Measurements from ENCODE around the gene UBR3.
A peak's percentile ranks its signal among the peaks of the same experiment; 100 is the strongest.

The UBR3 gene

DNA sequence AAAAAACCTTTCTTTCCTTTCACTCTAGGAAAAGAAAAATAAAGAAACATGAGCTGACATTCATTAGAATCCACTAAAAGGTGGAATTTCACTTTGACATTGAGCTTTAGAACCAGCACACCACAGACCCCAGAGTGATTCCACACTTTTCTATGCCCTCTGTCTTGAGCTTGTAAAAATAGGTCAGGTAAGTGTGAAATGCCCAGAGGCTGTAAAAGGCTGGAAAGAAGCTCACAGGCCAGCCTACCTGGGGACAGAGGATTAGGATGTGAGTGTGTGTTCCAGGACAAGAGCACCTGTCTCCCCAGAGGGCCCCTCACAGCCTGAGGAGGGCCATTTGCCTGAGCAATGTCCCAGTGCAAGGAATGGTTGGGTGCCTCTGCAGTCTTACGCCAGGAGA lies 294.4 kb downstream of the UBR3 start:
- TF ChIP-seq NFIC (IDR thresholded peaks at IDR 0.05) (no peak), RAD21 (IDR thresholded peaks at IDR 0.05; ENCODE audit: low read depth) (no peak)

DNA sequence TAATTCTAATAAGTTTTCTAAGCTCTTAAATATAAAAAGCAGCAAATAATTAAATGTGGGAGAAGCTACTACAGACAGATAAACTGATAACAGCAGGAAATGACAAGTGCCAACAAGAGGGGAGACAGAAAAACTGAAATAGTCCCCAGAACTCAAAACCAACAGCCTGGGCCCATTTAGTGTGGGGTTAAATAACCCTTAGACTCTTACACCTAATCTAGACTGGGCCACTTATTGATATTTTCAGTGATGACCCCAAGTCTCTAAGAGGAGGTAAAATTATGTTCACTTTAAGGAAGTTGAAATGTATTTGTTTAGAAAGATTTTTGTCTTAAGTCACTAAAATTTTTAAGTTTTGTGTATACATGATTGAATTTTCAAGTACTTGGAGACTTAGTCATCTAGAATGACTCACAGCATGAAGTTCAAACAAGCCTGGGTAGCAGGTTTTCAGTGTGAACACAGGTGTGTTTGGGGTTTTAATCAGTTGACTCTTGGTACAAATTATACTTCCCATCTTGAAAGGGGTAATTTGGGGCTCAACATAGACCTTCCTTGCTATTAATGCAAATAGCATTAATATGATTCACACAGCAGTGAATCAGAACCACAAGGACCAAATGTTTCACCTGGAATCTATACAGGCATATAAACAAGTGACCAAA lies 295.8 kb downstream of the UBR3 start:
- TF ChIP-seq, protein P1, sequence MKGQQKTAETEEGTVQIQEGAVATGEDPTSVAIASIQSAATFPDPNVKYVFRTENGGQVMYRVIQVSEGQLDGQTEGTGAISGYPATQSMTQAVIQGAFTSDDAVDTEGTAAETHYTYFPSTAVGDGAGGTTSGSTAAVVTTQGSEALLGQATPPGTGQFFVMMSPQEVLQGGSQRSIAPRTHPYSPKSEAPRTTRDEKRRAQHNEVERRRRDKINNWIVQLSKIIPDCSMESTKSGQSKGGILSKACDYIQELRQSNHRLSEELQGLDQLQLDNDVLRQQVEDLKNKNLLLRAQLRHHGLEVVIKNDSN (IDR thresholded peaks at IDR 0.05): no peak
- TF ChIP-seq RAD21 (IDR thresholded peaks at IDR 0.05; ENCODE audit: low read depth) (no peak), ZBTB7A (IDR thresholded peaks at IDR 0.05; ENCODE audit: low read depth) (no peak), REST (IDR thresholded peaks at IDR 0.05; ENCODE audit: low read depth) (no peak), TCF12 (IDR thresholded peaks at IDR 0.05; ENCODE audit: low read depth) (peak; percentile 63), CEBPB (IDR thresholded peaks at IDR 0.05) (no peak), NFIC (IDR thresholded peaks at IDR 0.05) (no peak)

- TF ChIP-seq TEAD4 (IDR thresholded peaks at IDR 0.05): 0 out of 2 replicates have a peak, but pooled peaks have one; percentile 9
- no peak for TF ChIP-seq TAF1 (IDR thresholded peaks at IDR 0.05; ENCODE audit: low read depth)
- TF ChIP-seq, protein P1 (IDR thresholded peaks at IDR 0.05): peak; percentile 70
- TF ChIP-seq FOXM1 (IDR thresholded peaks at IDR 0.05; ENCODE audit: borderline replicate concordance, low read depth): no peak
- TF ChIP-seq NFIC (IDR thresholded peaks at IDR 0.05): no peak
- TF ChIP-seq RAD21 (IDR thresholded peaks at IDR 0.05; ENCODE audit: low read depth): 0 out of 2 replicates have a peak, but pooled peaks have one; percentile 9
- TF ChIP-seq REST (IDR thresholded peaks at IDR 0.05; ENCODE audit: low read depth): no peak
- TF ChIP-seq ZBTB7A (IDR thresholded peaks at IDR 0.05; ENCODE audit: low read depth): no peak
- no peak for TF ChIP-seq CREB1 (IDR thresholded peaks at IDR 0.05; ENCODE audit: low read depth)
- no peak for TF ChIP-seq EGR1 (IDR thresholded peaks at IDR 0.05)
- TF ChIP-seq, protein P2, sequence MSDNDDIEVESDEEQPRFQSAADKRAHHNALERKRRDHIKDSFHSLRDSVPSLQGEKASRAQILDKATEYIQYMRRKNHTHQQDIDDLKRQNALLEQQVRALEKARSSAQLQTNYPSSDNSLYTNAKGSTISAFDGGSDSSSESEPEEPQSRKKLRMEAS (IDR thresholded peaks at IDR 0.05): no peak
- no peak for TF ChIP-seq TCF12 (IDR thresholded peaks at IDR 0.05; ENCODE audit: low read depth)
- no peak for TF ChIP-seq YY1 (IDR thresholded peaks at IDR 0.05; ENCODE audit: low read depth)
- TF ChIP-seq EP300 (IDR thresholded peaks at IDR 0.05; ENCODE audit: borderline replicate concordance): no peak
- no peak for TF ChIP-seq CEBPB (IDR thresholded peaks at IDR 0.05)
Observed at GRCh38 chr2:170123593-170123992, 296.3 kb downstream of the UBR3 start.
